Stimulated activated CD8-positive, alpha-beta memory T cell treated with anti-CD3 and anti-CD28 coated beads, Interleukin-2, amount 100 ng/mL, for 48 hours (primary cell): ENCODE data around the gene ZCCHC17.

Source experiments
- DNase-seq, 2 donors: peaks; one replicate each; pipeline ENCODE4 v3.0.0-alpha.2; 2020; ENCODE audit warnings: low read depth in 2 of 2

Gene ZCCHC17

DNA sequence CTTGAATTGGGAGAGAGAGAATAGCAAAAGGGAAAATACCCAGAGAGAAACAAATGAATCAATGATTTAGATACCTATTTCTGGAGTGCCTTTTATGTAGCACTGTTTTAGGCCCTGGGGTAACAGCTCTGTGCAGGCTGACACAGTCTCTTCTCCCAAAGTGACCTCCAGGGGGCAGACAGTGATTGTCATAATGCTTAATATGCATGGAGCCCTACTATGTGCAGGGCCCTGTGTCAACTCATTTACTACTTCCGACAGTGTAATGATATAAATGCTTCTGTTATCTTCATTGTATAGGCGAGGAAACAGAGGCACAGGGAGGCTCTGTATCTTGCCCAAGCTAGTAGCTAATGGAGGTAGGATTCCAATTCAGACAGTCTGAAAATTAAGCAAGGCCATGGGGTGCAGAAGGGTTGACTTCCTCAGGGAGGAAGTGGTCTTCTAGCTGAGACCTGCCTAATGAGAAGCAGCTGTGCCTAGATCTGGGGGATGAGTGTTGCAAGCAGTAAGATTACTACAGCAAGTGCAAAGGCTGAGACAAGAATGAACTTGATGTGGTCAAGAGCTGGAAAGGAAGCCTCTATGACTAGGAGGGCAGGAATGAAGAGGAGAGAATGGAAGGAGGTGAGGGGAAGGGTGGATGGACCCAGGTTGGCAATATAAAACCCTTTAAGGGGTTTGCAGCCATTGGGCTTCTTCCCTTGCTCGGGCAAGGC lies 100.0 kb downstream of the ZCCHC17 start:
- no peak for DNase-seq

DNA sequence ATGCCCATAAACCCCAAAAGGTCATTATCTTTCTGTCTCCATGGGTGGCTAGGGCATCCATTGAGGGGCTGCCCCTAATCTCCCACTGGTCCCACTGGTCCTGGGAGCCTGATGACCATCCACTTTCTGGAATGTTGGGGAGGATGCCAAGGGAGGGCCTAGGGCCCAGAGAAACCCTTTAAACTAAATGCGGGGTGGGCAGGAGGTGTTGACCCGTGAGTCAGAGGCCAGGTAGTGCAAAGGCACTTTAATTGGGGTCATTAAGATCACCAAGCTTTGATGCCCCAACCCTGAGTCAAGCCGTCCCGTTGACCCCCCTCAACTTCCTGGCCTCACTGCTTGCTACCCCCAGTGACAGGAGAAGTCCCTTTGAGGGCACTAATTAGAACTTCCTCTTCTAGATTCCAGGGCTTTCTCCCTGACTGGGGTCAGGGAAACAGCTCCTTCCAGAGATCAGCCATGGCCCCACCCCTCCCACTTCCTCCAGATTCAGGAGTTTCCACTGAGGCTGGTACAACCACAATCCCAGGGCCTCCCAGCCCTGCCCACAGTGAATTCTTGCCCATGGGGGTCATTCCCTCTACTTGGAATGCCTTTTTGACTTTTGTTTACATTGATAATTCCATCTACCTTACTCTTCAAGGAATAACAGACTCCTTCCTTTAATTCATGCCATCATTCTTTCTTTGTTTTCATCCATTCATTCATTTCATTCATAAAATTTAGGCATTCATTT lies 100.7 kb downstream of the ZCCHC17 start:
- DNase-seq: no peak

DNA sequence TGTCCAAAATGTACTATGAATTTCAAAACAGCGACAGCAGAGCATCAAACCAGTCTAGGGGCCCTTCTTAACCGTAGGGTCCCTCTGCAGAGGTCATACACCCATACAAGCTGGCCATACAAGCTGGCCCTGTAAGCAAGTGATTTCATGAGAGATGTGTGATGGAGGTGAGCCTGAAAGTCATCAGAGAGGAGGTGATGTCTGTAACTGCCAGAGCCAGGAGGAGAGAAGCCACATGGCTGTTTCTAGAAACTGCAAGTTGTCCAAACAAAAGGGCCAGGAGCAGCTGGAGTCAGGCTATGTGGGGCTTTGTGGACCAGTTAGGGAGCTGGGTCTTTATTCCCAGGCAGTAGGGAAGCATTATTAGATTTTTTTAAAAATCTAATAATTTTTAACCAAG lies 101.4 kb downstream of the ZCCHC17 start:
- no peak for DNase-seq

DNA sequence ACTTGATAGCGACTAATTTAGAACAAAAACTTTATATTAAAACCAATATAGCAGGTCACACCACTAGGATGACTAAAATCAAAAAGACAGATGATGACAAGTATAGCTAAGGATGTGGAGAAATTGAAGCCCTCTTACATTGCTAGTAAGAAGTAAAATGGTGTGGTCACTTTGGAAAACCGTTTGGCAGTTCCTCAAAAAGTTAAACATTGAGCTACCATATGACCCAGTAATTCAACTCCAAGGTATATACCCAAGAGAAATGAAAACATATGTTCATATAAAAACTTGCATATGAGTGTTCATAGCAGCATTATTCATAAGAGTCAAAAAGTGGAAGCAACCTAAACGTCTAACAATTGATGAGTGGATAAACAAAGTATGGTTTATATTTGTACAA lies 103.1 kb downstream of the ZCCHC17 start:
- no peak for DNase-seq

DNA sequence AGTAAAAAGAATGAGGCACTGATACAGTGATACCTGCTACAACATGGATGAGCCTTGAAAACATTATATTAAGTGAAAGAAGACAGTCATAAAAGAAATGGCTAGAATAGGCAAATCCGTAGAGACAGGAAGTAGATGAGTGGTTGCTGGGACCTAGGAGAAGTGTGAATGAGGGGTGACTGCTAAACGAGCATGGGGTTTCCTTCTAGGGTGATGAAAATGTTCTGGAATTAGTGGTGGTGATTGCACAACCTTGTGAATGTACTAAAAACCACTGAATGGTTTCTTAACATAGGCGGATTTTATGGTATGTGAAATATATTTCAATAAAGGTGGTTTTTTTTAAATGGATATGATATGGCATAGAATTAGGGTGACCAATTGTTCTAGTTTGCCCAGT lies 103.6 kb downstream of the ZCCHC17 start:
- DNase-seq: no peak

DNA sequence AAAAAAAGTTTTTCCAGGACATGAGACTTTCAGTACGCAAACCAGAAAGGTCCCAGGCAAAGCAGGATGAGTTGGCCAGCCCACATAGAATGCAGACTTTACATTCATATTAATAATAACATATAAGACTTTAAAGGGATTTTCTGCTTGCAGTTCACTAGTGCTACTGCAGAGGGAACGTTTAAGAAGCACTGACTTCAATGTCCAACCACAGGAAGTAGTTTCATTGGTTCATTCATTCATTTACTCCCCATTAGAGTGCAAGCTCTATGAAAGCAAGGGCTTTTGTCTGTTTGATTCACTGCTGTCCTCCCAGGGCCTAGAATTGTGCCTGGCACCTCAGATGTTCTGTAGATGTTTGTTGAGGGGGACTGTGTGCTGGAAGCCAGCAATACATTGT lies 104.4 kb downstream of the ZCCHC17 start:
- no peak for DNase-seq

DNA sequence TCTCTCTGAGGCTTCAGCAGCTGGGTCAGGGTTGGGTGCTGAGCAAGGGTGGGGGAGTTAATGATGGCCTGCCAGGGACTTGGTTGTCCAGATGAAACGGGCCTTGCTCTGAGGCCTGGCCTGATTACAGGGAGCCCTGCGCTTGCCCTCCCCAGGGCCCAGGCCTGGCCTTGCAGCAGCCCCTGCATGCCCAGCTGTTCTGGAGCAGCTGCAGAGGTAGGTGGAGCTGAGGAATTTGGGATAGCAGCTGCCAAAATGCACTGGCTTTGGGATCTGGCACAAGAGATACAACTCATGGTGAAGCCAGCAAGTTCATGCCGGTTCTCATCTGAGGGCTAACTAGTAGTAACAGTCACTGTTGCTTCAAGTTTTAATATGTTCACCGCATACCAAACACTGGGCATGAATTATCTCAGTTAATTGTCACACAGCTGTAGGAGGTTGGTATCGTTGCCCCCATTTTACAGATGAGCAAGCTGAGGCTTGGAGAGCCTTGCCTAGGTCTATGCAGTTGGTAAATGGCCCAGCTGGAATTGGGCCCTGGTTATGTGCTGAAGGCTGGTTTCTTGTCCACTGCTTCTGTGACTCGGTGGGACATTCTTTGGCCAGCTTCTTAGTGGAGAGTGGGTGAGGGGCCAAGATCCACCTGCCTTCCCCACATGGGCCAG lies 108.9 kb downstream of the ZCCHC17 start:
- DNase-seq: no peak

DNA sequence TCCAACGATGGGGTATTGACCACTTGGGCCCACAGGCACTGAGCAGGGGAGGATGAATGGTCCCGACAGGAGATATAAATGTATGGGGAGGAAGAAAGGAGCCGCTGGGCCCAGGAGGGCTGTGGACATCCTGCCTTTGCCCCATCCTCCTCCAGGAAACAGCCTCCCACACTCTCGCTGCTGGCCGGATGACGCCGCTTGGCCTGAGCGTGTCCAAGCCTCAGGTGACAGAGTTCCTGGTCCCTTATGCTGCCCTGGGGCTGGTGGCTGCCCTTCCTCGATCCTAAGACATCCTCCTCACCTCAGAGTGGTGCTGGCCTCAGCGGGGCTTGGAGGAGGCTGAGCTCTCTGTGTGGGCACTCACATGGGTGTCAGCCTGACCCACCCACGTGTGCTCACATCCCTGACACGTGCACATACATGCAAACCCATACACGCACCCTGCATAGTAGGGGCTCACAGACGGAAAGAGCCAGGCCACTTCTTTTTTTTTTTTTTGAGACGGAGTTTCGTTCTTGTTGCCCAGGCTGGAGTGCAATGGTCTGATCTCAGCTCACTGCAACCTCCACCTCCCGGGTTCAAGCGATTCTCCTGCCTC lies 110.3 kb downstream of the ZCCHC17 start:
- DNase-seq: no peak

DNA sequence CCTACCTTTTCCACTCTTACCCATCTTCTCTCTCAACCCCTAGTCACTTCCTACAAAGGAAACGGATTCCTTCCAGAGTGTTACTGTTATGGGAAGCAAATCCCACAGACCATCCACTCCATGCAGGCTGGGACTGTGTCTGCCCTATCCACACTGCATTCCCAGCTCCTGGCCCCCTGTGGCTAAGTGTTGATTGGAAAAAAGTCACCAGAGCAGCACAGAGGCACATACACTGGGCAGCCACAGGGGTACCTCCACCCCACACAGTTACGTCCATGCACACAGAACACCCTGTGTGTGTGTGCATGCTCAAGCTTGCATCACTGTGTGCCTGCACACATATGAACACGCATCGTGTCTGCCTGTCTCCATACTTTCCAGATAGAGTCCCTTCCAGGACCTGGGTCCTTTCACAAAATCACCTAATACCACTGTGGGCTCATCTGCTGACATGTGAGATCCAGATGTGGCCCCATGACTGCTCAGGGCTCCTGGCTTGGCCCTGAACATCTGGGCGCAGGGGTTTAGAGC lies 112.0 kb downstream of the ZCCHC17 start:
- no peak for DNase-seq

DNA sequence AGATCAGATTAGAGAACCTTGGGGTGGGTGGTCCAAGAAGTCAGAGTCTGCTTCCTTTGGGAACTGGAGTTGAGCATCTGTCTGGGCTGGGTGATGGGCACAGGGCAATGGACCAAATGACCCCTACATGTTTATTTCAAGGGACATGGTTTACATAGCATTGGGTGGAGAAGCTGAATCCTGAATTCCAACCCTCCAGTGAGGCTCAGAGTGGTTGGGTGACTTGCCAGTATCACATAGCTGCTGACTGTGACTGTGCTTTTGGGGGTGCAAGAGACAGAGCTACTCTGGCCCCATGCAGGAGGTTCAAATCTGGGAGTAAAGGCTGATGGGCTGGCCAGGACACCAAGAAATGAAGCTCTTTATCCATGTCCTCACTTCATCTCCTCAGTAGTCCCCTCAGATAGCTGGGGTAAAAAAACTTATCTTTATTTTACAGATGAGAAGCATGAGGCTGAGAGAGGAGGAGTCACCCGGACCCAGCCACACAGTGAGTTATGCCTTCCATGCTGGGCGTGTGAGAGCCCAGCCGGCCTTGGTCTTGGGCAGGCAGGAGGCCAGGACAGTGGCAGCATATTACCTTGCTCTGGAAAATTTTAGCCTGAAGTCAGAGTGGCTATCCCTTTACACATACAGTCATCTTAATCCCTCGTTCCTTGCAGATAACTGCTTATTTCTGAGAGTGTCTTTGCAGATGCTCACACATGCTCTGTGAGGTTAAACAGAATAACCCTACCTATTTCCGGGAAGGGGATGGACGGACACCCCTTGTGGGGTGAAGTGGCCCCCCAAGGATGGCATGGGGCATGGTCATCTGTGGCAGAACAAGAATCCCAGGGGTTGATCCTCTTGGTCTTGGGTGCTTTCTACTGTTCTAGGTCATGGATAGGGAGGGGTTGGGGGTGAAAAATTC lies 113.4 kb downstream of the ZCCHC17 start:
- DNase-seq: no peak

DNA sequence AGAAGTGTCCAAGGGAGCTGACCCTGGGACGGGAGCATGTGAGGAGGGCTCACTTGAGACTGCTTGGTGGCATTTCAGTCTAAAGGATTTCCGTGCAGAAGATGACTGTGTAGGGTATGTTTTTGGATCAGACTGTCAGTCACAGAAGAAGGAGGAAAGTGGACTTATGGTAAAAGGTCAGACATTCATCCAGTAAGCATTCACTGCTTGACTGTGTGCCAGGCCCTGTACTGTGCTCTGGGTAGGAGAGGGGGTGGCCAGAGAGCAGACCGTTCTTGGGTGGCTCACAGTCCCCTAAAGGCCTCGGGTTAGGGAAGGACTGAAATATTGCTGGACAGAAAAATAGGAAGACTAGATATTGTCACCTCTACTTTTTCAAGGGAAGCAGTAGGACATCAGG lies 114.0 kb downstream of the ZCCHC17 start:
- no peak for DNase-seq

DNA sequence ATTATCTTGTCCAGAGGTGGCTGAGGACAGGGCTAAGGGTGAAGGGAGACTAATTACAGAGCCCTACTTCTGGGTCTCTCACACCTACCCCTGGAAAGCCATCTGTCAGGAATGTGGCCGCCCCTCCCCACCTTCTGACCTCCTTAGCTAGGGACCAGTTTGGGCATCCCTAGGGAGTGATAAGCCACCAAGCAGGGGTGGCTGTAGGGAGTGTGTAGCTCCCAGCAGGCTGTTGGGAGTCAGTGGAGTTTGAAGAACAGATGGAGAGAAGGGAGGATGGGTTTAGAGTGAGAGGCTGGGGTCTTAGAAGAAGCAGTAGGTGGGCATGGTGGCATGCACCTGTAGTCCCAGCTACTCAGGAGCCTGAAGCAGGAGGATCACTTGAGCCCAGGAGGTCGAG lies 115.4 kb downstream of the ZCCHC17 start:
- DNase-seq: no peak

DNA sequence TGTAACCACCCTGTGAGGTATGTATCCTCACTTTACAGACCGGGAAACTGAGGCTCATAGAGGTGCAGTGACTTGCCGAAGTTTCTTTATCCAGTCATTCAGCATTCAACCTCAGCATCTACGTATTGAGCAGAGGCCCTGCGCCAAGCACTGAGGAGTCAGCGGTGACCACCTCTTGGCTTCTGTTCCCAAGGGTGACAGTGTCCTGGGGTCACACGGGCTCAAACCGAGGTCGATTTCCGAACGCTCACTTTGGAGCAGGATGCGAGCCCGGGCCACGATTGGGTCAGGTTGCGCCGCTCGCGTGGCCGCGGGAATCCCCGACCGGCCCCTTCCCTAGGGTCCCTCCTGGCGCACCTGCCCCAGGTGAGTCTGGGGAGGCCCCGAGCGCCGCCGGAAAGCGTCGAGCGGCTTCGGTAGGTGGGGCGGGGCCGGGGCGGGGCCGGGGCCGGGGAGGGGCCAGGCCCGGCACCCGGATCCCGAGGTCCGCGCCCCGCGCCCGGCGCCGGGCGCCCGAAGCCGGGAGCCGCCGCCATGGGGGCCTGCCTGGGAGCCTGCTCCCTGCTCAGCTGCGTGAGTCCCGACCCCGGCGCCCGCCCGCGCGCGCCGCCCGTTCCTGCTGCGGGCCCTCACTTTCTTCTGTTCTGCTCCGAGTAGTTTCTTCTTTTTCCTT lies 116.0 kb downstream of the ZCCHC17 start, which contains the start of gene SERINC2:
SERINC2 (plus strand) TSS at position 482 of the 673 bp plus-strand sequence; CDS start at position 535, 53 bp downstream.
- DNase-seq: no peak

DNA sequence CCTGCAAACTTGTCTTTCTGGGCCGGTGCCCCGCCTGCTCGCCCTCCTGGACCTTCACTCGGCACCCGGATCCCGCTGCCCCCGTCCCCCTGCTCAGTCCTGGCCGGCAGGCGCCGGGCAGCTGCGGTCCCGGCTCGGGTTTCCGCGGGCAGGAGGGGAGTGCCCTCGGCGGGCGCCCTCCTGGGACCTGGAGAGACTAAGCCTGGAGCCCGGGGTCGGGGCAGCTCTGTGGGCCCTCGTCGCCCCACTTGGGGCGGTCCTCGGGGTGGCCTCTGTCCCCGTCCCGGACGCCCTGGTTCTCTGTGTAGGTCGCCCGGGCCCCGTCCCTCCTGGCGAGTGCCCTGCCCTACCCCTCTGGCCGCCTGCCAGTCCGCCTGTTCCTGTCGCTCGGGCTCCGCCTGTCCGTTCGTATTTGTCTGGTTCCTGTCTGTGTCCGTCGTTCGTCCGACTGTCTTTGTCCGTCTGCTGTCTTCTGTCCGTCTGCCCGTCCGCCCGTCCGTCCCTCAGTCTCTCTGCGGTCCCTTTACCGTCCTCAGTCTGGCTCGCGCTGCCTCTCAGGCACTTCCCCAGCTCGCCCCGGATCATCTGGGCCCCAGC lies 116.7 kb downstream of the ZCCHC17 start:
- DNase-seq: no peak
